ENCODE results near the gene PAK6.
A peak's percentile ranks its signal among the peaks of the same experiment; 100 is the strongest.

The PAK6 gene

DNA sequence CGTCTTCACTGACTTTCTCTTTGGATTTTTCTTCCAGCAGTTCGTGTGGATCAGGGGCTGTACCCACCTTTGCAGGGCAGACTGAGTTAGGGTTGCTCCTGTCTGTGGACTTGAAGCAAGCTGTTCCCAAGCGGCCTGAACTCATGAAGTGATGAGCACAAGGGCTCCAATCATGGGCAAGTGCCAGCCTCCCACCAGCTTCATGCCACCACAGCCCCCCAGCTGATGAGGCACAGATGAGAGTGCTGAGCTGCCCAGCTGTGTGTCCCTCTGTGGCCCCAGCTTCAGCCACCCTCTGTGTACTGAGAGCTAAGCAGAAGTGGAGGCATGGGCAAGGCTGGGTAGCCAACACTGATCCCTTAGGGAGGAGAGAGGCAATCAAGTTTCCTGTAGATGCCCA, 72.1 kb downstream of the PAK6 start:
- DNase-seq (ENCODE audit: low read depth): no peak

DNA sequence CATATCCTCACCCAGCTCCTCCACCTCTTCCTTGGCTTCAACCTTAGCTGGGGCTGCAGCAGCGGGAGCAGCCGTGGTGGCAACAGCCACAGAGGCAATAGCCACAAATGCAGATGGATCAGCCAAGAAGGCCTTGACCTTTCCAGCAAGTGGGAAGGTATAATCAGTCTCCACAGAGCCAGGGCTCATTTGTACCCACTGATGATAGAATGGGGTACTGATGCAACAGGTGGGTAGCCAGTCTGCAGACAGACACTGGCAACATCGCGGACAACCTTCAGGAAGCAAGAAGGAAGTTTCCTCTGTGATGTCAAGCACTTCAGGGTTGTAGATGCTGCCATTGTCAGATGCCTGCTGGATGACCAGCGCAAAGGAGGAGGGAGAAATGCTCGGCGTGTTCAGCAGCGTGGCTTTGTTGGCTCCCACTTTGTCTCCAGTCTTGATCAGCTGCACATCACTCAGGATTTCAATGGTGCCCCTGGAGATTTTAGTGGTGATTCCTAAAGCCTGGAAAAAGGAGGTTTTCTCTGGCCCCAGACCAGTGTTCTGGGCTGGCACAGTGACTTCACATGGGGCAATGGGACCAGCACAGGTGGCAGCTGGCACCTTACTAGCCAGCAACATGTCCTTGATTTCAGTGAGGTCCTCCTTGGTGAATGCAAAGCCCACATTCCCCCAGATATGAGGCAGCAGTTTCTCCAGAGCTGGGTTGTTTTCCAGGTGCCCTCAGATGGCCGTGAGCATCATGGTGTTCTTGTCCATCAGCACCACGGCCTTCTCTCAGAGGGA, 73.7 kb downstream of the PAK6 start:
- no peak for DNase-seq (ENCODE audit: low read depth)

DNA sequence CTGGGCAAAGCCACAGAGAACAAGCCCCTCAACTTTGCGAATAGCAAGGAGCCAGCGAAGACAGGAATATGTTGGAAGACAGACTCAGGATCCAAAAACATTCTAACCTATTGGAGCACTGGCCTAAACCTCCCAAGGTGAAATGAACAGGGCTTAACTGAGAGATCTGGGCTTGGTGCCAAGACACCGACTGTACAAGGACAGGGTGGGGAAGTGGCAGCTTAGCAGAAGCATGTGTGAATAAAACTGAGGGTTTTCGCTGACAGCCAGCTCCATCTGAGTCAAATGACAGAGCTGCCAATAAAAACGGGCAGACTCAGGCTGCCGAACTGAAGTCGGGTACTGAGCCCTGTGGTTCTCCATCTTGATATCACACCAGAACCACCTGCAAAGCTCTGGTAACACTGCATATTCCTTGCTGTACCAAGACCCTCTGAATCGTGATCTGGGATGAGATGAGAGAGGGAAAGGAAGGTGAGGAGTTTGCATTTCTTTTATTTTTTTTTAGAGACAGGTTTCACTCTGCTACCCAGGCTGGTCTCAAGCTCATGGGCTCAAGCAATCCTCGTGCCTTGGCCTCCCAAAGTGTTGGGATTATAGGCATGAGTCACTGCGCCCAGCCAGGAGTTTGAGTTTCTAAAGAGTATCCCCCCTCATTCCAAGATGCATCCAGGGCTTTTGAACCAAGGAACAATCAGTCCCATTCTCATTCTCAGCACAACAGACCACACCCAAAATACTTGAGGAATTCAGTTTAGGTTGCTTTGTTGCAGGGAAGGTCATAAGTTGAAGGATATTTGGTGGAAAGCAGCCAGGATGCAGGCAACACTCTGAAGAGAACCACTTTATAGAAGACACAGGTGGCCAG, 74.9 kb downstream of the PAK6 start:
- no peak for DNase-seq (ENCODE audit: low read depth)

DNA sequence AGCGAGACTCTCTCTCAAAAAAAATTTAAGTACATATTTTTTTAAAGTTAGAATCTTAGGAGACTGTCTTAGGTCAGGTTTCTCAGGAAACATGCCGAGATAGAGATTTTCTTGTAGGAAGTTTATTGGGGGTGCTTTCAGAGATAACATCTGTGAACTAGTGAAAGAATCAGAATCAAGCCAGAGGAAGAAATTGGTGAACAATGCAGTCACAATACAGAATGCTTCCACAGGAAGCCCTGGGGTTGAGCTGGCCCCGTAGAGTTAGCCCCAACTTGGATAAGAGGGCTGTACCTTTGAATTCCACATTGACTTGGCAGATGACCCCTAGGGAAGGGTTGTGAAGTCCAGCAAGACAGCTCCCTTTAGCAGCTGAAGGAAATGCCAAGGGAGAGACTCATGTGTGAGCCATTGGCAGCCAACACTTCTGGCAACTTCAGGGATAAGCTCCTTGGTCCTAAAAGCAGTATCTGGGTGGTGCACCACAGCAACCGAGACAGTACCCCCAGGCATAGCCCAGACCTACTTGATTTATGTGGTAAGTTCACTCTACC, 75.9 kb downstream of the PAK6 start:
- DNase-seq (ENCODE audit: low read depth): no peak

DNA sequence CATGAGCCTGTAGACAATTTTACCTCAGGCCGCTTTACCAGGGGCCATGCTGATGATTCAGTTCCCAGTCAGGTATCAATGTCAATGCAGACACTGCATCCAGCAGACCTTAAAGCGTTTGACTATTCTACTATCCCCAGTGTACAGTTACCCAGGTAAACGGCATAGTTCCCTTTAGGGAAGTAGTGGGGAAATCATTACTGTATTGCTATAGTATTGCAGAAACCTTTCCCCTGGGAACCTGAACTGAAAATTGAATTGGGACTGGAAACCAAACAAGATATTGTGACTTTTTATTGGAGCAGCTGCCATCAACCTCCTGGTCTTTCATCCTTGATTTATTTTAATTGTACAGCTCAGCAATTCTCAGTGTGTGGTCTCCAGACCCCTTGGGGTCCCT, 78.1 kb downstream of the PAK6 start:
- DNase-seq (ENCODE audit: low read depth): no peak

DNA sequence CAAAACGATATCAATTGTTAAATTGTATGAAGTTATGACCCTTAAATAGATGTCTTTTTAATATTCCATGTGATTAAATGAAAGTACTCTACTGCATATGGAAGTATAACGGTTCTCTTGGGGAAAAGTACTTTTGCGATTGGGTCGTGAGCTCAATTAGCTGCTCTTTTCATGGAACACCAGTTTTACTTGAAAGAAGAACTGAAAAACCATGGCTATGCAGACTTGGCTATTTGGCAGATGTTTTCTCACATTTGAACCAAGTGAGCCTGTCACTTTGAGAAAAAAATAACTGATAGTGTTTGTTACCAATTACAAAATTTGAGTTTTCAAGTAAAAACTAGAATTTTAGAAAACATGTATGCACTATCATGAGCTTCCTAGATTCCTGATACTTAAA, 78.7 kb downstream of the PAK6 start:
- no peak for DNase-seq (ENCODE audit: low read depth)

DNA sequence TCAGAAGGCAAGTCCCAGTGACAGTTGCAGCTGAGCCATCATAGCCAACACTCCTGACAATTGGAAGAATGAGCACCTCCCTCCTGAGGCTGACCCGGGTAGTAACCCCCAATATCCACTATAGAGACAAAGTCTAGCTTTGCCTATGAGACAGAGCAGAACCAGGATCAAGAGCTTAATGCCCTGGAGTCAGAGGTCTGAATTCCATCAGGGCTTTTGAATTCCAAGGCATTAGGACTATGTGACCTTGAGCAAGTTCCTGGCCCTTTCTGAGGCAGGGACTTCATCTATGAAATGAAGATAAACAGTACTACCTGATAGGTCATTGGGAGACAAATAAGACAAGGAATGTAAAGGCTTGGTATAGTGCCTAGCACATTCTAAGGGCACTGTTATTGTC, 81.5 kb downstream of the PAK6 start:
- no peak for DNase-seq (ENCODE audit: low read depth)

DNA sequence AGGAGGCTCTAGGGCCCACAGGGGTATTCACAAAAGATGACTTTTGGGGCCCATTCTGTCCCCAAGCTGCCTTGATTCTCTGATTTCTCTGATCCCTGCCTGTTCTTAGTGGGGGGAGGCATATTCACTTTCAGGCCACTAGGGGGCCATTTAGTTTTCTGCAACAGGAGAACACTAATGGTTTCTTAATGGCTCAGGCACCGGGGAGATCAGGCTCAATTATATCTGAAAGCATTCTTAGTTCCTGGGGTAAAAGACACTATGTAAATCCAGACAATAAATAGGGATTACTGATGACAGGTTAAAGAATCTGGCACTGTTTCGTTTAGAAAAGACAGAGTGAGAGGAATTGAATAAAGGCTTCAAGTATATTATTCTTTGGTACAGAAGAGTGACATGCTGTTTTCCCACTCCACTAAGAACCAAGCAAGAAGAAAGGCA, 82.1 kb downstream of the PAK6 start:
- peak; percentile 26 for DNase-seq (ENCODE audit: low read depth)

DNA sequence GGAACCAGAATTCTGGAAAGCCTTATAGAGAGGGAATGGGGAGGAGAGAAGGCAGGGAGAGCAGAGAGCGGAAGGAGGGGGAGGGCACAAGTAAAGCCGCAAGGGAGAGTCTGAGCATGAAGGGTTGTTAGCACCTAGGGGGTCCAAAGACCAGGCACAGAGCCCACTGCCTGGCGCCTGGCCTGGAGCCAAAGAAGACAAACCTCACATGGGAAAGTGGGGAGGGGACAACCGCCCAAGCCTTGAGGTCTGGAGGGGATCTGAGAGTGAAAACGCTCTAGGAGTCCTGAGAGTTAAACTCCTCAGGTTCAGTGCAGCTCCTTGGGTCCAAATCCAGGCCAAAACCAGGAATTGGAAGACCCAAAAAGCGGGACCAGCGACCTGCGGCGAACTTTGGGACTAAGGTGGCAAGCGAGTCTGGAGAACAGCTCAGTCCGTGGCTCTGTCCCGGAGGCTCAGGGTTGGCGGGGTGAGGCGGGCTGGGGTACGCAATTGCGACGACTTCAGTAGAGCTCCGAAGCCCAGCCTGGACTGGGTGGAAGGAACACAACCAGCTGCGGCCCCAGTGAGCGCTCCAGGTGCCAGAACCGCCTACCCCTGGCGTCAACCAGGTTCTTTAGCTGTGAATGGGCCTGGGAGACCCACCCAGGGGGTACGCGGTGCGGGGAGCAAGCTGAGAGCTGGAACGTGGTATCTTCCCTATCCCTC, 83.8 kb downstream of the PAK6 start:
- no peak for DNase-seq (ENCODE audit: low read depth)

DNA sequence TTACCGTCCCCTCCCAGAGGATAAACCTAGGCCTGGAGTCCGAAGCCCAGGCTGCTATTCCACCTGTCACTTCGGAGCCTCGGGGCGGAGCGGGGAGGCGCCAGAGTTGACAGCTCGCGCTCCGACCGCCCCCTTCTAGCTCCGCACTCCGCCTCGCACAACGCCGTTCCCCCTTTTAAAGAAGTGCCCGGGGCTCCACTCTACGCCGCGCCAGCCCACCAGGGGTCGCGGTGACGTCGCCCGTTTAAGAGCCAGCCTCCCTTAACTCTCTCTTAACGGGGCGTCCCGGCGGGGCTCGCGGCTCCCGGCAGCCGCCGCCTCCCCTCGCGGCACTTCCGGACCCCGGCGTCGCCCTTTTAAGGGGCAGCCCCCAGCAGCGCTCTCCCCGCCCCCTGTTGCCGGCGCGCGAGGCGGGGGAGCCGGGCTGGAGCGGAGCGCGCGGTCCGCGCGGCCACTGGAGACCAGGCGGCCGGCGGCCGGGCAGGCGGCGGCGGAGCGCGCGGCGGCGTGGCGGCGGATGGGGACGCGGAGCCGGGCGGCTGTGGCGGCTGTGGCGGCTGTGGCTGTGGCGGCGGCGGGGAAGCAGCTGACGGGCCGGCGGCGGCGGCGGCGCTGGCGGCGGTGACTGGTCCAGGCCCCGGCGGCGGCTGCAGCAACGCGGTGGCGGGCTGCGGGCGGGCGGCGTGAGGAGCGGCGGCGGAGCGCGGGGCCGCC, 84.5 kb downstream of the PAK6 start, which contains the start of gene INAFM2:
INAFM2 (plus strand) TSS at position 454 of the 714 bp plus-strand sequence. CDS start 364 bp downstream, outside the sequence.
- DNase-seq (ENCODE audit: low read depth): peak; percentile 85

DNA sequence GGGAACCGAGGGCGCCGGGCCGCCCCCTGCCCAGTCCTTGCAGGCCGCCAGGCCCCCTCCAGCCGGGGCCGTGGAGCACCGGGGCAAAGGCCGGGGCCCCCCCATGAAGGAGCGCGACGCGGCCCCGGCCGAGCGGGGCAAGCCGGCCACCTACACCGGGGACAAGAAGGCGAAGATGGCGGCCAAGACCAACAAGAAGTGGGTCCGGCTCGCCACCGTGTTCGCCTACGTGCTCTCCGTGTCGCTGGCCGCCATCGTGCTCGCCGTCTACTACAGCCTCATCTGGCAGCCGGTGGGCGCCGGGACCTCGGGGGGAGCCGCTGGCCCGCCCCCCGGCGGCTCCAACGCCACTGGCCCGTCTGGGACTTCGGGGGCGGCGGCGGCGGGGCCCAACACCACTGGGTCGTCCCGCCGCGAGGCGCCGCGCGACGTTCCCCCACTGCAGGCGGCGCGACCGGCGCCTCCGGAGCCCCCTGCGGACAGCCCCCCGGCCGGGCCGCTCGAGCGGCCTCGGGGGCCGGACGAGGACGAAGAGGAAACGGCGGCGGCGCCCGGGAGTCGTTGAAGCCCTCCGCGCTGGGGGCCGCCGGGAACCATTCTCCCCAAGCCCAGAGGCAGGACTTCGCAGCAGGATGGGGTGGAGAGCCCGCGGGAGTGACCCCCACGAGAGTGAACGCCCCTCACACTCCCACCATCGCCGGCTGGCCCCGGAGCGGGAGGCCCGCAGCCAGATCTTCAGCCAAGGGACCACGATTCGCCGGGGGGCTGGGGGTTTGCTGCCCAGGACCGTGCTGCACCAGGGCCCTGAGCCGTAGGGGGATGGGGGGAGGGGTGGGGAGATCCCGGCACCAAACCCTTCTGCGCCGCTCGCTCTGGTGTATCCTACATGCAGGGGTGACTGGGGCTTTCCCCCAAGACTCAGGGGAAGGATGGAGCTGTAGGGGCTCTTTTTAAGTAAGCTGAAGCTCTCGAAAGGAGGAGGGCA, 85.4 kb downstream of the PAK6 start:
- no peak for DNase-seq (ENCODE audit: low read depth)

DNA sequence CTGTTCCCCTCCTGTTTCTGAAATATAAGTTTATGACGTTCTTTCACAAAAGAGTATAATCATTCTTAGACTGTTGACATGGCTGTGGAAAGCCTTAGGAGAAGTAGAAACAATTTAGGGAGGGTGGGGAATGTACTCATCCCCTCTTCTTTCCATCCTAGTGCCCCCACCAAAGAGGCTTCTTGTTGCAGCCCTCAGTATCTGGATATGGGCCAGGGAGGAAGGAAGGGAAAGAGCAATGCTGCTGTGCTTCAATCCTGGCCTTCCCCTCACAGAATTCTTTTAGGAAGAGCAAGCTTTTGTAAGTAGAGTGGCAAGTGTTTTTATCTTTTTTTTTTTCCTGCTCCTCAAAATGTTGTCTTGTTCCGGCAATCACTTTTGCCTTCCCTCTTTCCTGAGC, 86.3 kb downstream of the PAK6 start:
- no peak for DNase-seq (ENCODE audit: low read depth)

DNA sequence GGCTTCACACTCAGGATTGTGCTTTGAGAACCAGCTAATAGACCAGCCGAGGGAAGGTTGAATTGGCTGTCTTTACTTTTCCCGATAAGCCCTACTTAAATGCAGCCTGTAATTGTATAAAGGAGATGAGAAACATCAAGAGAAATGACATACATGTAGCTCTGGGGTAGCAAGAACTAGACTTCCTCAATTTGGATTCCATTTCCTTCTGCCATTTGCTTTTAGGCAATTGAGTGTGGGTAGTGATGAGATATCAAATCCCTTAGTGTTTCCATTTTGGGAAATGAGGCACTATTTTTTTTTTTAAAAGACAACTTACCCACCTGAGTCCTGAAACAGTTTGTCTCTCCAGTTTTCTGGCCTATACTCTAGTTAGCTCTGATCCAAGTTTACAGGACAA, 86.8 kb downstream of the PAK6 start:
- no peak for DNase-seq (ENCODE audit: low read depth)

Data from T-helper 22 cell (primary cell).